HG03159 (cell line): Measurements from ENCODE around the gene TEAD3.

Source experiments
- ATAC-seq: cut with Tn5 transposase; IDR thresholded peaks from one replicate; pipeline ENCODE4 v1.9.1; 2021; ENCODE audit warnings: mild to moderate bottlenecking, moderate library complexity; ENCODE audit not compliant: unreplicated experiment

TEAD3 gene

DNA sequence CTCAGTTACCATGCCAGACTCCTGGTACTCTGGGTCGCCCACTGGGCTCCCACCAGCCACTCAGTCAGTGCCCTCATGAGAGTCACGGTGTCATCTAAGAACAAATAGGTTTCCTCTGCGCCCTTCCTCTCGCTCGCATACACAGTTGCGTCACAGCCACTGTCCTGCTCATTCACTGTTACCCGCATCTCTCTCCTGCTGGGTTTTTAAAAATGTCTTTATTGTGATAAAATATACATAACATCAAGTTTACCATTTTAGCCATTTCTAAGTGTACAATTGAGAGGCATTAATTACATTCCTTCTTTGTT is 4.0 kb downstream of the TEAD3 start:
- no peak for ATAC-seq

GRCh38 chr6:35492258-35492973 is 4.5 kb downstream of the TEAD3 start:
- no peak for ATAC-seq

GRCh38 chr6:35491558-35492257 is 5.2 kb downstream of the TEAD3 start:
- no peak for ATAC-seq

- no peak for ATAC-seq
Measured at GRCh38 chr6:35490821-35491557, 5.9 kb downstream of the TEAD3 start.

- no peak for ATAC-seq
Measured at GRCh38 chr6:35489995-35490791, 6.7 kb downstream of the TEAD3 start.

DNA sequence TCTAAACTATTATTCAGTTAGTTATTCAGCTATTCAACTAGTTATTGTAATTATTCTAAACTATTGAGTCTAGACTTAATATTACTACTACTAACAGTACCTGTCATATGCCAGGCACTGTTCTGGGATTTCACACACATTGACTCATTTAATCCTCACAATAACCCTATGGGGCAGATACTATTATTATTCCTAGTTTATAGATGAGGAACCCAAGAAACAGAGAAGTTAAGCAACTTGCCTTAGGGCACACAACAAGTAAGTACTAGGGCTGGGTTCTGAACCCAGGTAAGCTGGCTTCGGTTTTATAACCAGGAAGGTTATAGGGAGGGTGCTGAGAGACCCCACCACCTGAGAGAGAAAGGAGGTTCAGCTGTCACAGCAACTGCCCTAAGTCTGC is 7.8 kb downstream of the TEAD3 start:
- ATAC-seq = no peak

DNA sequence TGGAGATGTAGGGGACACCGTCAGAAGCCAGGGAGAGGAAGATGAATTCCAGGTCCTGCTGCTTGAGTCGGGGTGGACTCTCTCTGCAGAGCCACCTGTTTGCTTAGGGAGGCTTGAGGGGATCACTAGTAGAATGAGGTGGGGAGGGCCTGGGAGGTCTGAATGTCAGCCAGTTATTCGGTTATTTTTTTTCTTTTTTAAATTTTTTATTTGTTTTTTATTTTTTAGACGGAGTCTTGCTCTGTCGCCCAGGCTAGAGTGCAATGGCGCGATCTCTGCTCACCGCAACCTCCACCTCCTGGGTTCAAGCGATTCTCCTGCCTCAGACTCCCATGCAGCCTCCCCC is 8.4 kb downstream of the TEAD3 start:
- ATAC-seq = no peak

- ATAC-seq = no peak
Measured at GRCh38 chr6:35487658-35488516, 9.0 kb downstream of the TEAD3 start.

- ATAC-seq = no peak
Measured at GRCh38 chr6:35486005-35486925, 10.6 kb downstream of the TEAD3 start.

- no peak for ATAC-seq
Measured at GRCh38 chr6:35485402-35485877, 11.4 kb downstream of the TEAD3 start.

GRCh38 chr6:35484921-35485392 is 11.9 kb downstream of the TEAD3 start:
- ATAC-seq = no peak

- ATAC-seq = no peak
Measured at GRCh38 chr6:35483893-35484645, 12.8 kb downstream of the TEAD3 start.

- ATAC-seq = no peak
Measured at GRCh38 chr6:35483490-35483889, 13.4 kb downstream of the TEAD3 start.

DNA sequence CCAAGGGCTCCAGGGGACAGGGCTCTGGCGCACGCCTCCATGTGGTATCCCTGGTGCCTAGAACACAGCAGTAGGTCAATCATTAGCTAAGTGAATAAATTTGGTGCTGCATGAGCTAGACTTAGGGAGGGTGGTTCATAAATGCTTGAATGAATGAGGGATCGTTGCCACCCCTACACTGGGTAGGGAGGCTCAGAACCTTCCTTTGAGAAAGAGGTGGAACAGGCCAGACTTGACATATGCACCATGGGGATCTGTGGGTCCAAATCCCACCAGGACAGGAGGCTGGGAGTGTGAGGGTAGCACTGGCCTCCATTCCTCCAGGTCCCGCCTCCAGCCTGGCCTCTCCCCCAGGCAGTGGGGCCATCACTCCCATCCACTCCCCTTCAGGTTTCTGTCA is 13.8 kb downstream of the TEAD3 start:
- ATAC-seq = no peak

GRCh38 chr6:35481226-35481625 is 15.7 kb downstream of the TEAD3 start:
- ATAC-seq = no peak

- ATAC-seq = no peak
Measured at GRCh38 chr6:35480176-35480575, 16.7 kb downstream of the TEAD3 start.

- ATAC-seq = no peak
Measured at GRCh38 chr6:35478259-35478658, 18.6 kb downstream of the TEAD3 start.

GRCh38 chr6:35477551-35478179 is 19.2 kb downstream of the TEAD3 start:
- no peak for ATAC-seq
